K562 (cell line): ENCODE measurements around the gene EPHB1. TPM values are rescaled to one million over a fixed set of nuclear protein-coding genes. Genes with fewer than 3 reads are reported as not detected.

ENCODE experiments used
- ATAC-seq: fragments of 200-7000 bp; cut with Tn5 transposase; 3 replicates; pipeline ENCODE4 v1.9.1; 2020; ENCODE audit warnings: moderate library complexity
- BruUV-seq: library from RNA; stranded (reverse); fragments of 400-500 nt; replicated peaks from 2 replicates; lab custom pipeline; 2021; lab: Mats Ljungman, UMichigan
- CTCF ChIA-PET: fragments of 300-600 bp; formaldehyde crosslinking; extraction: SDS; loops from one replicate; lab custom pipeline; 2021; ENCODE audit warnings: low intra/inter-chr PET ratio; lab: Yijun Ruan, JAX
- POLR2A ChIA-PET: fragments of 300-600, 350-650 bp; sonication (Branson Sonifier 250); formaldehyde crosslinking; extraction: SDS; loops from one replicate; lab custom pipeline; 2021; ENCODE audit warnings: antibody characterized with exemption, inconsistent platforms; lab: Yijun Ruan, JAX
- DNase-seq, 4 experiments: peaks; one replicate each; pipeline versions ENCODE4 v3.0.0 to v3.0.0-alpha.2; 2011 to 2018; ENCODE audit warnings: low spot score in 3 of 4, mixed read lengths in 3 of 4; ENCODE audit errors: extremely low read depth in 1 of 4
- FAIRE-seq: peaks from 2 replicates; lab custom pipeline; 2011; peaks lifted over from hg19 to GRCh38; lab: Jason Lieb, UNC
- H2AFZ ChIP-seq: 2 replicates; pipeline ENCODE4 v1.6.0; 2011; ENCODE audit warnings: low read depth, low read length, control low read depth, inconsistent platforms
- H3K27ac ChIP-seq: fragments of 200-600 bp; 3 replicates; pipeline ENCODE4 v1.8.0; 2011; ENCODE audit warnings: low read depth, mild to moderate bottlenecking, control low read depth, inconsistent platforms, low read length, moderate library complexity, mixed read lengths; ENCODE audit errors: extremely low read depth
- H3K27me3 ChIP-seq, 2 experiments: fragments of 300-600 bp in 1 of 2; 2 replicates in 1 of 2; 3 replicates in 1 of 2; pipeline versions ENCODE4 v1.6.0 to v1.8.0; 2011; ENCODE audit warnings: inconsistent platforms in 2 of 2, low read length in 2 of 2, mild to moderate bottlenecking in 1 of 2, mixed read lengths in 1 of 2, moderate library complexity in 1 of 2; ENCODE audit not compliant: control insufficient read depth in 2 of 2, insufficient read depth in 2 of 2
- H3K36me3 ChIP-seq: fragments of 300-600 bp; 3 replicates; pipeline ENCODE4 v1.8.0; 2011; ENCODE audit warnings: mild to moderate bottlenecking, low read length, inconsistent platforms; ENCODE audit not compliant: control insufficient read depth, insufficient read depth
- H3K4me1 ChIP-seq, 2 experiments: fragments of 200-600 bp in 1 of 2; replicated peaks in 1 of 2; 2 replicates in 1 of 2; 3 replicates in 1 of 2; pipeline versions ENCODE4 v1.5.1 to v1.8.0; 2011; ENCODE audit warnings: inconsistent platforms in 2 of 2, low read length in 2 of 2, mild to moderate bottlenecking in 1 of 2, mixed read lengths in 1 of 2, moderate library complexity in 1 of 2; ENCODE audit not compliant: control insufficient read depth in 2 of 2, insufficient read depth in 2 of 2
- H3K4me2 ChIP-seq: 2 replicates; pipeline ENCODE4 v1.6.1; 2011; ENCODE audit warnings: low read length, control low read depth, inconsistent platforms, mixed read lengths; ENCODE audit not compliant: insufficient read depth
- H3K4me3 ChIP-seq: fragments of 200-600 bp; sonication (generic), shearing (Covaris generic); 2 replicates; pipeline ENCODE4 v1.5.1; 2016; ENCODE audit warnings: control low read depth, inconsistent platforms
- H3K79me2 ChIP-seq: fragments of 200-600 bp; 3 replicates; pipeline ENCODE4 v1.8.0; 2011; ENCODE audit warnings: low read length, inconsistent platforms; ENCODE audit not compliant: control insufficient read depth, insufficient read depth
- H3K9ac ChIP-seq, 2 experiments: 2 replicates each; pipeline versions ENCODE4 v1.6.0 to v1.6.1; 2011; ENCODE audit warnings: low read depth in 2 of 2, low read length in 2 of 2, control low read depth in 1 of 2, inconsistent platforms in 1 of 2, mild to moderate bottlenecking in 1 of 2, mixed read lengths in 1 of 2; ENCODE audit not compliant: insufficient read depth in 1 of 2
- H3K9me1 ChIP-seq: one replicate; pipeline ENCODE4 v1.6.0; 2011; ENCODE audit warnings: inconsistent platforms, mild to moderate bottlenecking, low read length, moderate library complexity; ENCODE audit not compliant: control insufficient read depth, insufficient read depth
- H3K9me3 ChIP-seq: replicated peaks from 2 replicates; pipeline ENCODE4 v1.5.1; 2011; ENCODE audit warnings: low read depth, low read length, inconsistent platforms; ENCODE audit not compliant: control insufficient read depth, insufficient read depth
- H4K20me1 ChIP-seq: replicated peaks from 2 replicates; pipeline ENCODE4 v1.6.1; 2011; ENCODE audit warnings: low read length, inconsistent platforms, mixed read lengths; ENCODE audit not compliant: control insufficient read depth, insufficient read depth
- ETV1 ChIP-seq: fragments of 450-650 bp; conservative IDR thresholded peaks from 2 replicates; pipeline ENCODE4 v1.6.1; 2016; ENCODE audit warnings: missing genetic modification characterization, control low read depth, low read depth, missing compliant biosample characterization
- NR0B1 ChIP-seq: fragments of 450-650 bp; IDR thresholded peaks from one replicate; pipeline ENCODE4 v1.6.1; 2018; ENCODE audit warnings: mild to moderate bottlenecking, moderate library complexity; ENCODE audit not compliant: partially characterized antibody
- RBM22 ChIP-seq: fragments of 200-400 bp; formaldehyde crosslinking; IDR thresholded peaks from 2 replicates; pipeline ENCODE4 v1.6.1; 2018; ENCODE audit warnings: low read length, low read depth; ENCODE audit not compliant: poor library complexity, severe bottlenecking
- WGBS: fragments of 100-300 bp; shearing (Covaris generic); methylation state at CpG from one replicate; pipeline ENCODE4 v1.1.6; 2016; ENCODE audit warnings: low coverage, mixed read lengths; ENCODE audit not compliant: insufficient coverage; ENCODE audit errors: missing lambda C conversion rate; 5-methylcytosine and 5-hydroxymethylcytosine counted together
- in situ Hi-C: fragments of 300-500 bp; cut with MboI; formaldehyde crosslinking; loops from 4 replicates; pipeline ENCODE4 v1.15.0; 2018; ENCODE audit warnings: inconsistent platforms, mixed read lengths
- intact Hi-C: fragments of 100-400 bp; cut with micrococcal nuclease; formaldehyde crosslinking; loops from 2 replicates; pipeline ENCODE4 v1.14.2; 2022
- polyA plus RNA-seq, 8 experiments: library from polyadenylated mRNA; depleted of rRNA in 4 of 8; stranded (reverse) in 5 of 8; unstranded in 3 of 8; fragments of >200 nt; fragmentation: Nextera tagmentation in 2 of 8; fragmentation: Illumina TruSeq in 1 of 8; extraction: Ambion mirVana in 2 of 8; extraction: Trizol in 1 of 8; gene quantifications; 2 replicates each; pipeline versions ENCODE4 v1.2.1 to v1.2.3, GENCODE V29; 2011 to 2014; ENCODE audit warnings: inconsistent platforms in 1 of 8, missing spikeins in 1 of 8
- total RNA-seq, 7 experiments: library from RNA; depleted of rRNA in 6 of 7; stranded (reverse); fragments of >200 nt in 6 of 7; fragmentation: Illumina TruSeq in 2 of 7; extraction: Trizol in 2 of 7; gene quantifications; 2 replicates each; pipeline versions ENCODE4 v1.2.1 to v1.2.3, GENCODE V29; 2011 to 2021; ENCODE audit warnings: low replicate concordance in 1 of 7
- TF ChIP-seq, protein P1 (sequence below): sonication (generic); formaldehyde crosslinking; IDR thresholded peaks from 2 replicates; pipeline ENCODE4 v1.9.0; 2022; ENCODE audit warnings: mild to moderate bottlenecking, missing genetic modification reagents
- TF ChIP-seq, protein P2 (sequence below): fragments of 250-450 bp; sonication (Bioruptor Pico); IDR thresholded peaks from 2 replicates; pipeline ENCODE4 v1.6.1; 2021; ENCODE audit warnings: mild to moderate bottlenecking
- TF ChIP-seq, protein P3 (sequence below): IDR thresholded peaks from 3 replicates; pipeline ENCODE4 v1.6.1; 2011; ENCODE audit warnings: borderline replicate concordance, mild to moderate bottlenecking, moderate library complexity; ENCODE audit not compliant: insufficient read length; ENCODE audit errors: extremely low read depth
- TF ChIP-seq, protein P4 (sequence below): sonication (generic); formaldehyde crosslinking; IDR thresholded peaks from 2 replicates; pipeline ENCODE4 v1.8.0; 2023; ENCODE audit warnings: mild to moderate bottlenecking, missing genetic modification reagents

The EPHB1 gene
- total and polyA plus RNA-seq, 9 of the 15 experiments (the other 6 are each of a cell fraction or from before 2014, with no cell fraction given): 0.29 TPM; not detected in 8

DNA sequence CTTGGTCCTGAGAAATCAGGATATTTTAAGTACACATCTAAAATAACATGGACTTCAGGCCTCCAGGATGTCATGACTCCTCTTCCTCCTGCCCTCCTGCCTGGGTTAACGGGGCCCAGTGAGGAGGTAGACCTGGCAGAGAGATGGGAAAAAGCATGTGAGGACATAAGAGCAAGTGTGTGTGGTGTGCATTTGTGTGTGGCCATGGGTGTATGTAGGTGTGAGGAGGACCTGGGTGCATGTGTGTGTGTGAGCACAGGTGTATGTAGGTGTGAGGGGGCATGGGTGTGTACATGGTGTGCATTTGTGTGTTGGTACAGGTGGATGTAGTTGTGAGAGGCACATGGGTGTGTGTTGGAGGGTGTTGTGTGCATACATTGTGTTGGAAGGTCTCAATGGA lies 105.4 kb downstream of the EPHB1 start:
- no peaks in the 10 kb centered on the region for H3K36me3 ChIP-seq
- no peak overlapping the region for H2AFZ ChIP-seq
- BruUV-seq: no TSS peak
- no peak overlapping the region for H3K9ac ChIP-seq
- ATAC-seq (no peak), DNase-seq (no peak), FAIRE-seq (no peak)
- no peaks in the 10 kb centered on the region for H3K79me2 ChIP-seq
- no peaks in the 10 kb centered on the region for H3K9me1 ChIP-seq
- POLR2A ChIA-PET: no interaction called here
- no peaks in the 10 kb centered on the region for H4K20me1 ChIP-seq
- CTCF ChIA-PET: no interaction called here
- H3K27me3 ChIP-seq: no peaks in the 10 kb centered on the region
- TF ChIP-seq, protein P1, sequence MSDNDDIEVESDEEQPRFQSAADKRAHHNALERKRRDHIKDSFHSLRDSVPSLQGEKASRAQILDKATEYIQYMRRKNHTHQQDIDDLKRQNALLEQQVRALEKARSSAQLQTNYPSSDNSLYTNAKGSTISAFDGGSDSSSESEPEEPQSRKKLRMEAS: no peak
- TF ChIP-seq, protein P2, sequence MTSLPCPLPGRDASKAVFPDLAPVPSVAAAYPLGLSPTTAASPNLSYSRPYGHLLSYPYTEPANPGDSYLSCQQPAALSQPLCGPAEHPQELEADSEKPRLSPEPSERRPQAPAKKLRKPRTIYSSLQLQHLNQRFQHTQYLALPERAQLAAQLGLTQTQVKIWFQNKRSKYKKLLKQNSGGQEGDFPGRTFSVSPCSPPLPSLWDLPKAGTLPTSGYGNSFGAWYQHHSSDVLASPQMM (CRISPR knock-in tag): no peak
- TF ChIP-seq, protein P3, sequence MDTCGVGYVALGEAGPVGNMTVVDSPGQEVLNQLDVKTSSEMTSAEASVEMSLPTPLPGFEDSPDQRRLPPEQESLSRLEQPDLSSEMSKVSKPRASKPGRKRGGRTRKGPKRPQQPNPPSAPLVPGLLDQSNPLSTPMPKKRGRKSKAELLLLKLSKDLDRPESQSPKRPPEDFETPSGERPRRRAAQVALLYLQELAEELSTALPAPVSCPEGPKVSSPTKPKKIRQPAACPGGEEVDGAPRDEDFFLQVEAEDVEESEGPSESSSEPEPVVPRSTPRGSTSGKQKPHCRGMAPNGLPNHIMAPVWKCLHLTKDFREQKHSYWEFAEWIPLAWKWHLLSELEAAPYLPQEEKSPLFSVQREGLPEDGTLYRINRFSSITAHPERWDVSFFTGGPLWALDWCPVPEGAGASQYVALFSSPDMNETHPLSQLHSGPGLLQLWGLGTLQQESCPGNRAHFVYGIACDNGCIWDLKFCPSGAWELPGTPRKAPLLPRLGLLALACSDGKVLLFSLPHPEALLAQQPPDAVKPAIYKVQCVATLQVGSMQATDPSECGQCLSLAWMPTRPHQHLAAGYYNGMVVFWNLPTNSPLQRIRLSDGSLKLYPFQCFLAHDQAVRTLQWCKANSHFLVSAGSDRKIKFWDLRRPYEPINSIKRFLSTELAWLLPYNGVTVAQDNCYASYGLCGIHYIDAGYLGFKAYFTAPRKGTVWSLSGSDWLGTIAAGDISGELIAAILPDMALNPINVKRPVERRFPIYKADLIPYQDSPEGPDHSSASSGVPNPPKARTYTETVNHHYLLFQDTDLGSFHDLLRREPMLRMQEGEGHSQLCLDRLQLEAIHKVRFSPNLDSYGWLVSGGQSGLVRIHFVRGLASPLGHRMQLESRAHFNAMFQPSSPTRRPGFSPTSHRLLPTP: no peak
- TF ChIP-seq RBM22 (no peak), NR0B1 (no peak), ETV1 (no peak)
- TF ChIP-seq, protein P4, sequence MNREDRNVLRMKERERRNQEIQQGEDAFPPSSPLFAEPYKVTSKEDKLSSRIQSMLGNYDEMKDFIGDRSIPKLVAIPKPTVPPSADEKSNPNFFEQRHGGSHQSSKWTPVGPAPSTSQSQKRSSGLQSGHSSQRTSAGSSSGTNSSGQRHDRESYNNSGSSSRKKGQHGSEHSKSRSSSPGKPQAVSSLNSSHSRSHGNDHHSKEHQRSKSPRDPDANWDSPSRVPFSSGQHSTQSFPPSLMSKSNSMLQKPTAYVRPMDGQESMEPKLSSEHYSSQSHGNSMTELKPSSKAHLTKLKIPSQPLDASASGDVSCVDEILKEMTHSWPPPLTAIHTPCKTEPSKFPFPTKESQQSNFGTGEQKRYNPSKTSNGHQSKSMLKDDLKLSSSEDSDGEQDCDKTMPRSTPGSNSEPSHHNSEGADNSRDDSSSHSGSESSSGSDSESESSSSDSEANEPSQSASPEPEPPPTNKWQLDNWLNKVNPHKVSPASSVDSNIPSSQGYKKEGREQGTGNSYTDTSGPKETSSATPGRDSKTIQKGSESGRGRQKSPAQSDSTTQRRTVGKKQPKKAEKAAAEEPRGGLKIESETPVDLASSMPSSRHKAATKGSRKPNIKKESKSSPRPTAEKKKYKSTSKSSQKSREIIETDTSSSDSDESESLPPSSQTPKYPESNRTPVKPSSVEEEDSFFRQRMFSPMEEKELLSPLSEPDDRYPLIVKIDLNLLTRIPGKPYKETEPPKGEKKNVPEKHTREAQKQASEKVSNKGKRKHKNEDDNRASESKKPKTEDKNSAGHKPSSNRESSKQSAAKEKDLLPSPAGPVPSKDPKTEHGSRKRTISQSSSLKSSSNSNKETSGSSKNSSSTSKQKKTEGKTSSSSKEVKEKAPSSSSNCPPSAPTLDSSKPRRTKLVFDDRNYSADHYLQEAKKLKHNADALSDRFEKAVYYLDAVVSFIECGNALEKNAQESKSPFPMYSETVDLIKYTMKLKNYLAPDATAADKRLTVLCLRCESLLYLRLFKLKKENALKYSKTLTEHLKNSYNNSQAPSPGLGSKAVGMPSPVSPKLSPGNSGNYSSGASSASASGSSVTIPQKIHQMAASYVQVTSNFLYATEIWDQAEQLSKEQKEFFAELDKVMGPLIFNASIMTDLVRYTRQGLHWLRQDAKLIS (CRISPR knock-in tag): no peak
- no CpG with 5 or more reads among the region's 1 CpG for WGBS
- H3K4me1 ChIP-seq: no peaks in the 10 kb centered on the region
- no peaks in the 10 kb centered on the region for H3K9me3 ChIP-seq
- H3K4me3 ChIP-seq: no peak overlapping the region
- in situ Hi-C loops: no loop called here
- no peak overlapping the region for H3K4me2 ChIP-seq
- H3K27ac ChIP-seq: no peak overlapping the region
- intact Hi-C loops: no loop called here
